ENCODE data around the gene MOB3A. TPM values are rescaled to one million over a fixed set of nuclear protein-coding genes. Genes with fewer than 3 reads are reported as not detected.

The MOB3A gene
- total RNA-seq, 1 experiment from 2014 or later, result 20.6 TPM

DNA sequence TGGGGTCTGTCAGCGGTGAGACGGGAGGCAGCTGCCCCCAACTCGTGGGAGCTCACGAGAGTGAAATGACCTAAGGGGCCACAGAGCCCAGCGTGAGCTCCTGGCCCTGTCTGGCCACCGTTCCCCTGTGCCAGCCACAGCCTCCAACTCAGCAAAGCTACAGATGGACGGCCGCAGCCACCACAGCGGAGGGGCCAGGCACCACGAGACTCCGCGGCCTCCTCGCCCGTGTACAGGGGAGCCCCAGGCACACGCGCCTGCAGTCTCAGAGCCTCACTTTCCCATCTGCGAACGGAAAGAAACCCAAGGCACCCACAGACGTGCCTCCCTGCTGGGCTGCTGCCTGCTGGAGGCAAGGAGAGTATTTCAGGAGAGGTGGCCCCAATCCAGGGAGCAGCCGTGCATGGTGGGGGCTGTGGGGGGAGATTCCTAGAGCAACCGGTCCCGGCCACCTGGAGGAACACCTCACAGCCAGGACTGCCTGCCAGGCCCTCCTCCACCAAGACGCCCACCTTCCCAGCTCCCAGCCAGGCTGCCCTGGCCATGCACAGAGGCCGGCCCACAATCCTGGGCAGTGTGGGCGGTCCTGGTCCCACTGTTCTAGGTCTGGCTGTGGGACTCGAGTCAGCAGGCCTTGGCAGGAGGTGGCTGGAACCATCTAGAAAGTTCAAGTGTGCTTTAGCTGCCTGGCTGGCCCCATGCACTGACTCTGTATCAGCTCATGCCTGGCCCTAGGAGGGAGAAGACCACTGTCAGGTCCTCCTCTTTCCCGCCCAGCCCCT, 47.0 kb downstream of the MOB3A start:
- DNase-seq (ENCODE audit: low read depth in 1 of 2, low spot score in 2 of 2), result peak in 1 of 2 experiments; percentile 43
- Histone ChIP-seq H3K4me1 (replicated peaks) (peaks cover 35% of the 10 kb centered on the region), H3K27ac (no peak overlapping the region), H3K36me3 (peaks cover 19% of the 10 kb centered on the region), H3K4me3 (peak overlapping the region; percentile 81), H3K27me3 (replicated peaks) (no peaks in the 10 kb centered on the region), H3K9me3 (replicated peaks) (no peaks in the 10 kb centered on the region)

DNA sequence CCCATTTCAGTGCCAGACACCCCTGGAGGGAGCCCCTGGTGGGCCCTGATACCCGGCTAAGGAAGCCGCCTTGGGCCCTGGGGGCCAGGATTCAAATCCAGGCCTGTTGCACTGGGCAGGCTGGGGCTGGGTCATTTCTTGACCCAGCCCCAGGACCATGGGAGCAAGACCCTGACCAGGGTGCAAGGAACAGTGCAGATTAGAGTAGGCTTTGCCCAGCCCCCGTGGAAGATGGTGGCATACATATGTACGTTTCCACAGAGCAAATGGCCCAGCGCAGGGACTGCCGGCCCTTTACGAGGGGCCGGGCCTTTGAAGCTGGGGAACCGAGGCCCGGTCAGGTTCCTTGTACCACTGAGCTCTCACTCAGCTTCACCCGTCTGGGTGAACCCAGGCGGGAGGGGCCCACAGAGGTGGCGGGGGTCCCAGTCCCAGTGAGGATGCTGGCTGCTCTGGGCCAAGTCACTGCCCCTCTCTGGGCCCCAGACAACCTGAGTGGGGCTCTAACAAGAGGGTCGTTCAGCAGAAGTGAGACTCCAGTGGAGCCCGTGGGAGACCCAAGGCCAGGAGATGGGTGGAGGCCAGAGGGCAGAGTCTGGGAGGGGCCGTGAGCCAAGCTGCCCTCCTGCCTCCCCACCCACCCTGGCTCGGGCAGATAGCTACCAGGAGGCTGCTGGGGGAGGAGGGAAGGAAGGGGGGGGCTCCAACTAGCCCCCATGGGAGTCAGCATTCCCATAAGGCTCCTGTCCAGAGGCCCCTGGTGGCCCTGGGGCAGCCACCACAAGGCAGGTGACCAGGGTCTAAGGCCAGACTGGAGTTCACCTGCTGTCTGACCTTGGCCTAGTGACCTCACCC, 47.8 kb downstream of the MOB3A start:
- Histone ChIP-seq H3K27ac (no peak overlapping the region), H3K9me3 (replicated peaks) (no peaks in the 10 kb centered on the region), H3K4me3 (no peak overlapping the region), H3K4me1 (replicated peaks) (peaks cover 35% of the 10 kb centered on the region), H3K27me3 (replicated peaks) (no peaks in the 10 kb centered on the region), H3K36me3 (peaks cover 21% of the 10 kb centered on the region)
- no peak for DNase-seq (ENCODE audit: low read depth in 1 of 2, low spot score in 2 of 2)

- Histone ChIP-seq H3K27ac (no peak overlapping the region), H3K27me3 (replicated peaks) (no peaks in the 10 kb centered on the region), H3K9me3 (replicated peaks) (no peaks in the 10 kb centered on the region), H3K4me1 (replicated peaks) (peaks cover 36% of the 10 kb centered on the region), H3K4me3 (no peak overlapping the region), H3K36me3 (peaks cover 28% of the 10 kb centered on the region)
- peak; percentile 25 to 64 for DNase-seq (ENCODE audit: low read depth in 1 of 2, low spot score in 2 of 2)
Measured at GRCh38 chr19:2047449-2048103, 48.5 kb downstream of the MOB3A start.

GRCh38 chr19:2047076-2047448, 49.1 kb downstream of the MOB3A start:
- peaks cover 40% of the 10 kb centered on the region for H3K4me1 ChIP-seq (replicated peaks)
- DNase-seq (ENCODE audit: low read depth in 1 of 2, low spot score in 2 of 2), result no peak

GRCh38 chr19:2046046-2046907, 49.8 kb downstream of the MOB3A start:
- peak in 1 of 2 experiments; percentile 43 for DNase-seq (ENCODE audit: low read depth in 1 of 2, low spot score in 2 of 2)
- Histone ChIP-seq H3K27ac (no peak overlapping the region), H3K9me3 (replicated peaks) (no peaks in the 10 kb centered on the region), H3K4me3 (no peak overlapping the region), H3K4me1 (replicated peaks) (peaks cover 35% of the 10 kb centered on the region), H3K27me3 (replicated peaks) (no peaks in the 10 kb centered on the region), H3K36me3 (peaks cover 40% of the 10 kb centered on the region)

More at GRCh38 chr19:2047076-2047448, 49.1 kb downstream of the MOB3A start:
- Histone ChIP-seq H3K36me3 (peaks cover 33% of the 10 kb centered on the region), H3K27ac (no peak overlapping the region), H3K9me3 (replicated peaks) (no peaks in the 10 kb centered on the region), H3K27me3 (replicated peaks) (no peaks in the 10 kb centered on the region), H3K4me3 (no peak overlapping the region)

DNA sequence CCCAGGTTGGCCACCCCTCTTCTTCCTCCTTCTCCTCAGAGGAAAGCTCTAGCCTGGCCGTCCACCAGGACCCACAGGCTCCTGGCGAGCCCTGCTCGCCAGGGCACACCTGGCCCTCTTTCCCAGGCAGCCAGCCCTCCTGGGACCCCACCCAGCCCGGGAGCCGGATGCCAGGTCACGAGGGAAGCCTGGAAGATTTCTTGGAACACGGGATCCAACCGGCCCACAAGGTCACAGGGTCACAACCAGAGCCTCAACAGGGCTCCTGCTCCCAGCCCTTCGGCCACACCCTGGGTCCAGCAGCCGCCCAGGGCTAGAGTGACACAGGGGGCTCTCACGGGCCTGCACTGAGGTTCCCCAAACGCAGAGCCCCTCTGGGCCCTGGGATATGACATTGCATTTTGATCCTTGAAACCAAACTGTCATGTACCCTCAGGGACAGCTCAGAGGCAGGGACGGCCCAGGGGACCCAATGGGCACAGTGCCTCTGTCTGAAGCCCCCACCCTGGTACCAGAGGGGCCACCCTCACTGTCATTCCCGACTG, 50.6 kb downstream of the MOB3A start:
- no peaks in the 10 kb centered on the region for H3K27me3 ChIP-seq (replicated peaks)
- H3K36me3 ChIP-seq, result peaks cover 47% of the 10 kb centered on the region
- no peaks in the 10 kb centered on the region for H3K9me3 ChIP-seq (replicated peaks)
- H3K27ac ChIP-seq, result no peak overlapping the region
- peak in 1 of 2 experiments; percentile 40 for DNase-seq (ENCODE audit: low read depth in 1 of 2, low spot score in 2 of 2)
- peaks cover 34% of the 10 kb centered on the region for H3K4me1 ChIP-seq (replicated peaks)
- H3K4me3 ChIP-seq, result no peak overlapping the region

DNA sequence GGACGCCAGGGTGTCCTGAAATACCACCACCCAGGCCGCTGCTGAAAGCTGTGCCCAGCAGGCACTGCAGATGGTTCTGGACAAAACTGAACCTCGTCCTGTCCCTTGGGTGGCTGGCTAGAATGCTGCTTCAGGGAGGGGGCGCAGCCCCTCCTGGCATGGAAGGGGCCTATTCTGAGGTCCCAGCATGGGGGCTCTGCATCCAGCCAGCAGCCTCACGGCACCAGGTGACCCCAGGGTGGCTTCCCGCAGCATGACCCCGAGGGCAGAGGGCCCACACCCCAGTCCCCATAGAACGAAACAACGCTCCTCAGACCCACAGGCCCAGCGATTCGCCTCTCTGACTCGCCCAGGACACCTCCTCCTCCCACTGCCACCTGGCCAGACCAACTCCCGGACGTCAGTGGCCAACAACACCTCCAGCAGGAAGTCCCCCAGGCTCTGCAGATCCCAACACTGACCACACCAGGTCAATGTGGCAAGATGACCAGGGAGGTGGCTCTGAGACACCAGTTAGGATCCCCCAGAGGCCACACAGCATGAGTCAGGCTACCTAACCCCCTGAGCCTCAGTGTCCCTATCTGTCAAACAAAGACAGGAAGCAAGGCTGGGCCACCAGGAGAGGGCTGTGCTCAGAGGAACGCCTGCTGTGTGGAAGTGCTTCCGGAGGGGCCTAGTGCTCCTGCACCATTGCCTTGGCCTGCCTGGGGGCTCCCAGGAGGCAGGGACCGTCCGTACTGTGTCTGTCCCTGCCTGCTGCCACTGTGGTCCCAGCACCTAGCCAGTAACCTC, 51.2 kb downstream of the MOB3A start:
- Histone ChIP-seq H3K4me1 (replicated peaks) (peaks cover 27% of the 10 kb centered on the region), H3K9me3 (replicated peaks) (no peaks in the 10 kb centered on the region), H3K27me3 (replicated peaks) (no peaks in the 10 kb centered on the region), H3K4me3 (no peak overlapping the region), H3K27ac (no peak overlapping the region), H3K36me3 (peaks cover 44% of the 10 kb centered on the region)
- no peak for DNase-seq (ENCODE audit: low read depth in 1 of 2, low spot score in 2 of 2)

DNA sequence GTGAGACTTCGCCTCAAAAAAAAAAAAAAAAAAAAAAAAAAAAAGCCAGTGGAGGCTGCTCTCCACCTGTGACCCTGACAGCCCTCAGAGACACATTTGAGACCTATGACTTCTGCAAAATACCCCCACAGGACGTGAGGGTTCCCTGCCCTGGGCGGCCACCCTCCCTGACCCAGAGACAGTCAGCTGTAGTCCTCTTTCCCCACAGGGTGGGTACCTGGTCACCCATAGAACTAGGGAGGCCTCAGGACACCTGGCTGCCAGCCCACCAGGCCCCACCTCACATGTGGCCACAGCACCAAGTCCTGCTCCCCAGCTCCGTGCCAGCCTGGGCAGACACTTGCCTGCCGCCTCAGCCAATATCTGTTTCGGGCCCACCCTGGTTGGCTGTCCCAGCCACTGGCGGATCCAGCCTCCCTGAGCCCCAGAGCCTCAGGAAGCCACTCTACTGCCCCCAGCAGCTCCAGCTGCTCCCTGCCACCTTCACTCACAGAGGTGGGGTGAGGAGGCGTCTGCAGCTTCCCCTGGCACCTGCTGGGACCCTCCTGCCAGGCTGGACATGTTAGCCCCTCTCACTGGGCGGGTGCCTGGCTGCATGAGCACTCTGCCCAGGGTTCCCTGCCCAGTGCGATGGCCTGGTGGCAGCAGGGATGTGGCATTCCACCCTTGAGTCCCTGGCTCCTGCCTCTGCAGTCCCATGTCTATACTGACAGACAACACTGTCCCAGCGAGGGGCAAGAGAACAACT, 52.0 kb downstream of the MOB3A start:
- H3K27me3 ChIP-seq (replicated peaks), result no peaks in the 10 kb centered on the region
- no peak overlapping the region for H3K4me3 ChIP-seq
- H3K27ac ChIP-seq, result no peak overlapping the region
- peaks cover 19% of the 10 kb centered on the region for H3K4me1 ChIP-seq (replicated peaks)
- peak in 1 of 2 experiments; percentile 42 for DNase-seq (ENCODE audit: low read depth in 1 of 2, low spot score in 2 of 2)
- H3K9me3 ChIP-seq (replicated peaks), result no peaks in the 10 kb centered on the region
- peaks cover 43% of the 10 kb centered on the region for H3K36me3 ChIP-seq

- Histone ChIP-seq H3K27ac (no peak overlapping the region), H3K4me3 (no peak overlapping the region), H3K27me3 (replicated peaks) (no peaks in the 10 kb centered on the region), H3K36me3 (peaks cover 40% of the 10 kb centered on the region), H3K4me1 (replicated peaks) (peaks cover 17% of the 10 kb centered on the region), H3K9me3 (replicated peaks) (no peaks in the 10 kb centered on the region)
- no peak for DNase-seq (ENCODE audit: low read depth in 1 of 2, low spot score in 2 of 2)
Measured at GRCh38 chr19:2043251-2043641, 52.9 kb downstream of the MOB3A start.

GRCh38 chr19:2042485-2043250, 53.5 kb downstream of the MOB3A start:
- Histone ChIP-seq H3K4me1 (replicated peaks) (peaks cover 13% of the 10 kb centered on the region), H3K27me3 (replicated peaks) (no peaks in the 10 kb centered on the region), H3K36me3 (peaks cover 40% of the 10 kb centered on the region), H3K4me3 (no peak overlapping the region), H3K27ac (no peak overlapping the region), H3K9me3 (replicated peaks) (no peaks in the 10 kb centered on the region)
- DNase-seq (ENCODE audit: low read depth in 1 of 2, low spot score in 2 of 2), result peak in 1 of 2 experiments; percentile 44

- no peaks in the 10 kb centered on the region for H3K9me3 ChIP-seq (replicated peaks)
- H3K27ac ChIP-seq, result no peak overlapping the region
- no peak overlapping the region for H3K4me3 ChIP-seq
- peaks cover 6% of the 10 kb centered on the region for H3K4me1 ChIP-seq (replicated peaks)
- peaks cover 40% of the 10 kb centered on the region for H3K36me3 ChIP-seq
- peak in 1 of 2 experiments; percentile 85 for DNase-seq (ENCODE audit: low read depth in 1 of 2, low spot score in 2 of 2)
- no peaks in the 10 kb centered on the region for H3K27me3 ChIP-seq (replicated peaks)
Measured at GRCh38 chr19:2041683-2042484, 54.2 kb downstream of the MOB3A start.

Data from SJSA1 (cell line).